Measurements from ENCODE around the gene GPRC5D.

DNA sequence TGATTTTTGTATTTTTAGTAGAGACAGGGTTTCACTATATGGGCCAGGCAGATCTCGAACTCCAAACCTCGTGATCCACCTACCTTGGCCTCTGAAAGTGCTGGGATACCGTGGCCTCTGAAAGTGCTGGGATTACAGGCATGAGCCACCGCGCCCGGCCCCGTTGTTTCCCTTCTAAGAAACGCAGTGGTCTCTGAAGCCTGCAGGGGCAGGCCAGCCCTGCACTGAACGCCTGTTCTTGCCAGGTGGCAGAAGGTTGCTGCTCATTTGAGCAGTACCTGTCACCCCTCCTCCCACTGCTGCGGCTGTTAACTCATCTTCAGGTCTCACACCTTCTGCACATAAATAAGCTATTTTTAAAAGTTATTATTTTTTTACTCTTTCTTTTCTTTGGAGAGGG is 36.3 kb downstream of the GPRC5D start:
- TF ChIP-seq CTCF (IDR thresholded peaks at IDR 0.05; ENCODE audit: low read depth, low read length) (no peak), POLR2A (IDR thresholded peaks at IDR 0.05; ENCODE audit: extremely low read depth, insufficient read length) (no peak)

Measured in NB4 (cell line).